ENCODE measurements around the gene DNA2.

The DNA2 gene

DNA sequence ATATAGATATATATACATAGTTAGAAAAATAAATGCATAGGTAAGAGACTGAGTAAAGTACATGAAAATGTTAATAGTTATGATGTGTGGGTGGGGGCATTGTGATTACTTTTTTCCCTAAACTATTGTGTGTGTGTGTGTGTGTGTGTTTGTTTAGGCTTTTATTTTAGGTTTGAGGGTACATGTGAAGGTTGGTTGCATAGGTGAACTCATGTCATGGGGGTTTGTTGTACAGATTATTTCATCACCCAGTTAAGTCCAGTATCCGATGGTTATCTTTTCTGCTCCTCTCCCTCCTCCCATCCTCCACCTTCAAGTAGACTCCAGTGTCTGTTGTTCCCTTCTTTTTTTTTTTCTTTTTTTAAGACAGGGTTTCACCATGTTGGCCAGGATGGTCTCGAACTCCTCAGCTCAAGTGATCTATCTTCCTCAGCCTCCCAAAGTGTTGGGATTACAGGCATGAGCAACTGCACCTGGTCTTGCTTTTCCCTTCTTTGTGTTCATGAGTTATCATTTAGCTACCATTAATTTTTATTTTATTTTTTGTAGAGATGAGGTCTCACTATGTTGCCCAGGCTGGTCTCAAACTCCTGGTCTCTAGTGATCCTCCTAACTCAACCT lies 62.8 kb downstream of the DNA2 start:
- TF ChIP-seq ZC3H10 (CRISPR knock-in tag; IDR thresholded peaks at IDR 0.05) = no peak
- no peak for TF ChIP-seq TOX (CRISPR knock-in tag; IDR thresholded peaks at IDR 0.05; ENCODE audit: borderline replicate concordance)
- no peak for TF ChIP-seq ISL1 (CRISPR knock-in tag; IDR thresholded peaks at IDR 0.05)
- TF ChIP-seq ZNF565 (CRISPR knock-in tag; conservative IDR thresholded peaks at IDR 0.05; ENCODE audit: low read depth) = no peak
- TF ChIP-seq ZNF70 (CRISPR knock-in tag; IDR thresholded peaks at IDR 0.05) = no peak
- no peak for TF ChIP-seq RARB (CRISPR knock-in tag; IDR thresholded peaks at IDR 0.05)
- no peak for TF ChIP-seq PPARA (CRISPR knock-in tag; IDR thresholded peaks at IDR 0.05; ENCODE audit: borderline replicate concordance)
- TF ChIP-seq, protein P1, sequence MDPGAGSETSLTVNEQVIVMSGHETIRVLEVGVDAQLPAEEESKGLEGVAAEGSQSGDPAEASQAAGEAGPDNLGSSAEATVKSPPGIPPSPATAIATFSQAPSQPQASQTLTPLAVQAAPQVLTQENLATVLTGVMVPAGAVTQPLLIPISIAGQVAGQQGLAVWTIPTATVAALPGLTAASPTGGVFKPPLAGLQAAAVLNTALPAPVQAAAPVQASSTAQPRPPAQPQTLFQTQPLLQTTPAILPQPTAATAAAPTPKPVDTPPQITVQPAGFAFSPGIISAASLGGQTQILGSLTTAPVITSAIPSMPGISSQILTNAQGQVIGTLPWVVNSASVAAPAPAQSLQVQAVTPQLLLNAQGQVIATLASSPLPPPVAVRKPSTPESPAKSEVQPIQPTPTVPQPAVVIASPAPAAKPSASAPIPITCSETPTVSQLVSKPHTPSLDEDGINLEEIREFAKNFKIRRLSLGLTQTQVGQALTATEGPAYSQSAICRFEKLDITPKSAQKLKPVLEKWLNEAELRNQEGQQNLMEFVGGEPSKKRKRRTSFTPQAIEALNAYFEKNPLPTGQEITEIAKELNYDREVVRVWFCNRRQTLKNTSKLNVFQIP (CRISPR knock-in tag; IDR thresholded peaks at IDR 0.05; ENCODE audit: borderline replicate concordance, low read depth) = no peak
- no peak for TF ChIP-seq SNAI2 (CRISPR knock-in tag; IDR thresholded peaks at IDR 0.05)
- TF ChIP-seq CSDC2 (CRISPR knock-in tag; IDR thresholded peaks at IDR 0.05) = no peak
- TF ChIP-seq TCF4 (CRISPR knock-in tag; IDR thresholded peaks at IDR 0.05; ENCODE audit: borderline replicate concordance) = no peak
- TF ChIP-seq, protein P2, sequence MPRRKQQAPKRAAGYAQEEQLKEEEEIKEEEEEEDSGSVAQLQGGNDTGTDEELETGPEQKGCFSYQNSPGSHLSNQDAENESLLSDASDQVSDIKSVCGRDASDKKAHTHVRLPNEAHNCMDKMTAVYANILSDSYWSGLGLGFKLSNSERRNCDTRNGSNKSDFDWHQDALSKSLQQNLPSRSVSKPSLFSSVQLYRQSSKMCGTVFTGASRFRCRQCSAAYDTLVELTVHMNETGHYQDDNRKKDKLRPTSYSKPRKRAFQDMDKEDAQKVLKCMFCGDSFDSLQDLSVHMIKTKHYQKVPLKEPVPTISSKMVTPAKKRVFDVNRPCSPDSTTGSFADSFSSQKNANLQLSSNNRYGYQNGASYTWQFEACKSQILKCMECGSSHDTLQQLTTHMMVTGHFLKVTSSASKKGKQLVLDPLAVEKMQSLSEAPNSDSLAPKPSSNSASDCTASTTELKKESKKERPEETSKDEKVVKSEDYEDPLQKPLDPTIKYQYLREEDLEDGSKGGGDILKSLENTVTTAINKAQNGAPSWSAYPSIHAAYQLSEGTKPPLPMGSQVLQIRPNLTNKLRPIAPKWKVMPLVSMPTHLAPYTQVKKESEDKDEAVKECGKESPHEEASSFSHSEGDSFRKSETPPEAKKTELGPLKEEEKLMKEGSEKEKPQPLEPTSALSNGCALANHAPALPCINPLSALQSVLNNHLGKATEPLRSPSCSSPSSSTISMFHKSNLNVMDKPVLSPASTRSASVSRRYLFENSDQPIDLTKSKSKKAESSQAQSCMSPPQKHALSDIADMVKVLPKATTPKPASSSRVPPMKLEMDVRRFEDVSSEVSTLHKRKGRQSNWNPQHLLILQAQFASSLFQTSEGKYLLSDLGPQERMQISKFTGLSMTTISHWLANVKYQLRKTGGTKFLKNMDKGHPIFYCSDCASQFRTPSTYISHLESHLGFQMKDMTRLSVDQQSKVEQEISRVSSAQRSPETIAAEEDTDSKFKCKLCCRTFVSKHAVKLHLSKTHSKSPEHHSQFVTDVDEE (CRISPR knock-in tag; IDR thresholded peaks at IDR 0.05) = no peak
- TF ChIP-seq, protein P3, sequence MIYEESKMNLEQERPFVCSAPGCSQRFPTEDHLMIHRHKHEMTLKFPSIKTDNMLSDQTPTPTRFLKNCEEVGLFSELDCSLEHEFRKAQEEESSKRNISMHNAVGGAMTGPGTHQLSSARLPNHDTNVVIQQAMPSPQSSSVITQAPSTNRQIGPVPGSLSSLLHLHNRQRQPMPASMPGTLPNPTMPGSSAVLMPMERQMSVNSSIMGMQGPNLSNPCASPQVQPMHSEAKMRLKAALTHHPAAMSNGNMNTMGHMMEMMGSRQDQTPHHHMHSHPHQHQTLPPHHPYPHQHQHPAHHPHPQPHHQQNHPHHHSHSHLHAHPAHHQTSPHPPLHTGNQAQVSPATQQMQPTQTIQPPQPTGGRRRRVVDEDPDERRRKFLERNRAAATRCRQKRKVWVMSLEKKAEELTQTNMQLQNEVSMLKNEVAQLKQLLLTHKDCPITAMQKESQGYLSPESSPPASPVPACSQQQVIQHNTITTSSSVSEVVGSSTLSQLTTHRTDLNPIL (CRISPR knock-in tag; IDR thresholded peaks at IDR 0.05; ENCODE audit: low read depth) = no peak
- TF ChIP-seq, protein P4, sequence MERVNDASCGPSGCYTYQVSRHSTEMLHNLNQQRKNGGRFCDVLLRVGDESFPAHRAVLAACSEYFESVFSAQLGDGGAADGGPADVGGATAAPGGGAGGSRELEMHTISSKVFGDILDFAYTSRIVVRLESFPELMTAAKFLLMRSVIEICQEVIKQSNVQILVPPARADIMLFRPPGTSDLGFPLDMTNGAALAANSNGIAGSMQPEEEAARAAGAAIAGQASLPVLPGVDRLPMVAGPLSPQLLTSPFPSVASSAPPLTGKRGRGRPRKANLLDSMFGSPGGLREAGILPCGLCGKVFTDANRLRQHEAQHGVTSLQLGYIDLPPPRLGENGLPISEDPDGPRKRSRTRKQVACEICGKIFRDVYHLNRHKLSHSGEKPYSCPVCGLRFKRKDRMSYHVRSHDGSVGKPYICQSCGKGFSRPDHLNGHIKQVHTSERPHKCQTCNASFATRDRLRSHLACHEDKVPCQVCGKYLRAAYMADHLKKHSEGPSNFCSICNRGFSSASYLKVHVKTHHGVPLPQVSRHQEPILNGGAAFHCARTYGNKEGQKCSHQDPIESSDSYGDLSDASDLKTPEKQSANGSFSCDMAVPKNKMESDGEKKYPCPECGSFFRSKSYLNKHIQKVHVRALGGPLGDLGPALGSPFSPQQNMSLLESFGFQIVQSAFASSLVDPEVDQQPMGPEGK (CRISPR knock-in tag; IDR thresholded peaks at IDR 0.05; ENCODE audit: borderline replicate concordance) = no peak
- ATAC-seq = no peak

DNA sequence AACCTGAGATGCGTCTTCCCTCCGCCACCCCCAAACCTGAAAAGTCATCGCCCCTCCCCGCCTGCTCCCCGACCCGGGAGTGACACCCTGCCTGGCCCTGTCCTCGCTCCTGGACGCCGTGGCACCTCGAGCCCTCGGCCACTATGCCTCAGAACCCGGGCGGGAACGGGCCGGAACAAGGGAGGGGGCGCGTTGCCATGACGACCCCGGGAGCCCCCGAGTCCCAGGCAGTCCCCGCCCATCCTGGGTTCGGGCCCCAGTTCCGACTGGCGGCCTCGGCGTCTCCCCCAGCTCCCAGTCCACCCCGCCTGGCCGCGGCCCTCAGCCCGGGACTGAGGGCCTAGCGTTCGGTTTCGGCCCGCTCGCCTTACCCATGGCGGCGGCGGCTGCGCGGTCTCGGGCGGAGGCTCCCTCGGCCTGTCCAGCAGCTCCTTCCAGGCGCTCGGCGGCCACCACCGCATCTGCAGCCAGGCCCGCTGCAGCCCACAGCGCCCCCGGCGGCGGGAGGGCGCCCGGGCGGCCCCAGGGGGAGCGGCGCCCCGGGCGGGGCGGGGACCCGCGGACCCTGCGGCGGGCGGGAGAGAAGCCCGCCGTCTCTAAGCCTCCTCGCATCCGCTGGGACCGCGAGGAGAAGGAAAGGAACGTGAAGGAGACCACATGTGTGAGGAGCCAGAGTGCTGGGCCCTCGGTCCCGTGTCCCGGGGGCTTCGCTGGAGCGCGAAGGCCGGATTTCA lies 64.8 kb downstream of the DNA2 start, which contains the start of gene RUFY2:
Gene RUFY2 (minus strand): TSS at position 463 of the 734 bp plus-strand sequence. CDS start 88 bp downstream, at position 375.
- ATAC-seq = peak; percentile 94
- no peak for TF ChIP-seq ISL1 (CRISPR knock-in tag; IDR thresholded peaks at IDR 0.05)
- TF ChIP-seq PPARA (CRISPR knock-in tag; IDR thresholded peaks at IDR 0.05; ENCODE audit: borderline replicate concordance) = no peak
- no peak for TF ChIP-seq ARNTL (CRISPR knock-in tag; IDR thresholded peaks at IDR 0.05; ENCODE audit: borderline replicate concordance, low read depth)
- 0 out of 2 replicates have a peak, but pooled peaks have one; percentile 35 for TF ChIP-seq SNAI2 (CRISPR knock-in tag; IDR thresholded peaks at IDR 0.05)
- TF ChIP-seq GLIS3 (CRISPR knock-in tag; IDR thresholded peaks at IDR 0.05) = no peak
- no peak for TF ChIP-seq ZFP3 (CRISPR knock-in tag; IDR thresholded peaks at IDR 0.05)
- TF ChIP-seq BACH2 (CRISPR knock-in tag; IDR thresholded peaks at IDR 0.05; ENCODE audit: borderline replicate concordance) = 0 out of 2 replicates have a peak, but pooled peaks have one; percentile 21
- no peak for TF ChIP-seq TOX (CRISPR knock-in tag; IDR thresholded peaks at IDR 0.05; ENCODE audit: borderline replicate concordance)
- no peak for TF ChIP-seq CSDC2 (CRISPR knock-in tag; IDR thresholded peaks at IDR 0.05)
- no peak for TF ChIP-seq ZFP30 (CRISPR knock-in tag; IDR thresholded peaks at IDR 0.05)
- TF ChIP-seq, protein P2 (CRISPR knock-in tag; IDR thresholded peaks at IDR 0.05) = no peak
- TF ChIP-seq, protein P3 (CRISPR knock-in tag; IDR thresholded peaks at IDR 0.05; ENCODE audit: low read depth) = no peak
- TF ChIP-seq ZNF70 (CRISPR knock-in tag; IDR thresholded peaks at IDR 0.05) = no peak
- no peak for TF ChIP-seq ESRRG (CRISPR knock-in tag; IDR thresholded peaks at IDR 0.05)
- TF ChIP-seq ZNF8 (CRISPR knock-in tag; IDR thresholded peaks at IDR 0.05) = no peak
- no peak for TF ChIP-seq ZC3H10 (CRISPR knock-in tag; IDR thresholded peaks at IDR 0.05)
- no peak for TF ChIP-seq OSR1 (CRISPR knock-in tag; IDR thresholded peaks at IDR 0.05)
- TF ChIP-seq, protein P4 (CRISPR knock-in tag; IDR thresholded peaks at IDR 0.05; ENCODE audit: borderline replicate concordance) = peak; percentile 87
- no peak for TF ChIP-seq ZNF565 (CRISPR knock-in tag; conservative IDR thresholded peaks at IDR 0.05; ENCODE audit: low read depth)
- no peak for TF ChIP-seq RARB (CRISPR knock-in tag; IDR thresholded peaks at IDR 0.05)
